Body of pancreas (tissue), 4 donors: ENCODE results near the gene AIF1.

Experiments
- POLR2A ChIP-seq, 3 donors: fragments of 450-650 bp; IDR thresholded peaks; one replicate each; pipeline ENCODE4 v1.6.1; 2016; ENCODE audit warnings: antibody characterized with exemption in 3 of 3, mild to moderate bottlenecking in 2 of 3
- TF ChIP-seq, protein P1 (sequence below), 7 experiments: fragments of 450-650 bp in 4 of 7; fragments of 200-600 bp in 3 of 7; sonication (generic) in 3 of 7; IDR thresholded peaks; one replicate each; pipeline ENCODE4 v1.5.1; 2016 to 2019; ENCODE audit warnings: antibody characterized with exemption in 7 of 7

GRCh38 chr6:31586008-31586407 lies 29.0 kb upstream of the AIF1 start, which contains the start of gene LST1:
- TF ChIP-seq, protein P1, sequence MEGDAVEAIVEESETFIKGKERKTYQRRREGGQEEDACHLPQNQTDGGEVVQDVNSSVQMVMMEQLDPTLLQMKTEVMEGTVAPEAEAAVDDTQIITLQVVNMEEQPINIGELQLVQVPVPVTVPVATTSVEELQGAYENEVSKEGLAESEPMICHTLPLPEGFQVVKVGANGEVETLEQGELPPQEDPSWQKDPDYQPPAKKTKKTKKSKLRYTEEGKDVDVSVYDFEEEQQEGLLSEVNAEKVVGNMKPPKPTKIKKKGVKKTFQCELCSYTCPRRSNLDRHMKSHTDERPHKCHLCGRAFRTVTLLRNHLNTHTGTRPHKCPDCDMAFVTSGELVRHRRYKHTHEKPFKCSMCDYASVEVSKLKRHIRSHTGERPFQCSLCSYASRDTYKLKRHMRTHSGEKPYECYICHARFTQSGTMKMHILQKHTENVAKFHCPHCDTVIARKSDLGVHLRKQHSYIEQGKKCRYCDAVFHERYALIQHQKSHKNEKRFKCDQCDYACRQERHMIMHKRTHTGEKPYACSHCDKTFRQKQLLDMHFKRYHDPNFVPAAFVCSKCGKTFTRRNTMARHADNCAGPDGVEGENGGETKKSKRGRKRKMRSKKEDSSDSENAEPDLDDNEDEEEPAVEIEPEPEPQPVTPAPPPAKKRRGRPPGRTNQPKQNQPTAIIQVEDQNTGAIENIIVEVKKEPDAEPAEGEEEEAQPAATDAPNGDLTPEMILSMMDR (IDR thresholded peaks at IDR 0.05), result no peak
- no peak for TF ChIP-seq POLR2A (IDR thresholded peaks at IDR 0.05)
